ENCODE results near the gene BABAM1.

The BABAM1 gene

GRCh38 chr19:17302391-17303166, 35.3 kb downstream of the BABAM1 start:
- Histone ChIP-seq H3K36me3 (ENCODE audit: control insufficient read depth, insufficient read depth, low read length) (no peaks in the 10 kb centered on the region), H3K4me3 (ENCODE audit: low read depth, low read length) (peak overlapping the region; percentile 75), H3K27me3 (ENCODE audit: control insufficient read depth, insufficient read depth, low read length) (no peaks in the 10 kb centered on the region), H3K27ac (peak overlapping the region; percentile 90), H2AFZ (peak overlapping the region; percentile 92), H3K4me1 (peaks cover 18% of the 10 kb centered on the region), H3K79me2 (peaks cover 8% of the 10 kb centered on the region), H3K9me3 (ENCODE audit: control insufficient read depth, low read length) (no peaks in the 10 kb centered on the region), H3K9ac (peak overlapping the region; percentile 42), H3K4me2 (ENCODE audit: low read length) (peak overlapping the region; percentile 89)
- TF ChIP-seq, protein P1, sequence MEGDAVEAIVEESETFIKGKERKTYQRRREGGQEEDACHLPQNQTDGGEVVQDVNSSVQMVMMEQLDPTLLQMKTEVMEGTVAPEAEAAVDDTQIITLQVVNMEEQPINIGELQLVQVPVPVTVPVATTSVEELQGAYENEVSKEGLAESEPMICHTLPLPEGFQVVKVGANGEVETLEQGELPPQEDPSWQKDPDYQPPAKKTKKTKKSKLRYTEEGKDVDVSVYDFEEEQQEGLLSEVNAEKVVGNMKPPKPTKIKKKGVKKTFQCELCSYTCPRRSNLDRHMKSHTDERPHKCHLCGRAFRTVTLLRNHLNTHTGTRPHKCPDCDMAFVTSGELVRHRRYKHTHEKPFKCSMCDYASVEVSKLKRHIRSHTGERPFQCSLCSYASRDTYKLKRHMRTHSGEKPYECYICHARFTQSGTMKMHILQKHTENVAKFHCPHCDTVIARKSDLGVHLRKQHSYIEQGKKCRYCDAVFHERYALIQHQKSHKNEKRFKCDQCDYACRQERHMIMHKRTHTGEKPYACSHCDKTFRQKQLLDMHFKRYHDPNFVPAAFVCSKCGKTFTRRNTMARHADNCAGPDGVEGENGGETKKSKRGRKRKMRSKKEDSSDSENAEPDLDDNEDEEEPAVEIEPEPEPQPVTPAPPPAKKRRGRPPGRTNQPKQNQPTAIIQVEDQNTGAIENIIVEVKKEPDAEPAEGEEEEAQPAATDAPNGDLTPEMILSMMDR (IDR thresholded peaks at IDR 0.05): no peak

DNA sequence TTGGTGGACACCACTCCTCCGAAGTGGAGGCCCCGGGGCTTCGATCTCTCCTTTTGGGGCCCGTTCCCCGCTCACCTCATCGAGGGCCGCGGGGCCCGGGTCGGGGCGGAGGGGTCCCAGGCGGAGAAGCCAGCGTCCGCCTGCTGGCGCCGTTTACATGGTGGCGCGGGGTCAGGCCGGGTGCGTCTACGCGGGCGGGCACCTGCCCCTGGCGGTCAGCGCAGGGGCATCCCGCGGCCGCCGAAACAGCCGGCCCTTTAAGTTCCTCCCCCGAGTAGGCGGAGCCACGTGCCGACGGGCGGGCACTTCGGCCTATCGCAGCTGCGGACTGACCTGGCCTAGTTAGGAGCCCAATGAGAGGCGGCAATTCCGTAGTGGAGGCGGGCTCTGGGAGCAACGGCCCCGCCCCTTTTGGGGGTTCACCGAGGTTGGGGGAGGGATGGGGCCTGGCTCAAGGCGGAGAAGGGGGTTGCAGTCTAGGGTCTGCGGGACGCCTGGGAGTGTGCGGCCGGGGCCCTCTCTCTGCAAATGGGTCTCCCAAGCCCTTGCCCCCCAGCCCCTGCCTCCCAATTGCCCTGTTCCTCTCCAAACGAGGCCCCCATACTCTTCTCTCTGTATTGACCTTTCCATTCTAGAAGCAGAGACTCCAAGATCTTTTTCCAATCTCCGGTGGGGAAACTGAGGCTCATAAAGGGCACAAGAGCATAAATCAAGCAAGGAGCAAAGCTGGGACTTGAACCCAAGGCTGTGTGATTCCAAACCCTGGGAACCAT, 36.1 kb downstream of the BABAM1 start, which contains the start of gene ABHD8:
TSS of gene ABHD8 (minus strand) at position 259 of the 773 bp plus-strand sequence. CDS start 1,809 bp downstream, outside the sequence.
- Histone ChIP-seq H3K27ac (peak within 1 kb of the TSS; percentile 90), H3K4me1 (peaks cover 18% of the 10 kb centered on the region)
- TF ChIP-seq, protein P1 (IDR thresholded peaks at IDR 0.05): peak; percentile 86

DNA sequence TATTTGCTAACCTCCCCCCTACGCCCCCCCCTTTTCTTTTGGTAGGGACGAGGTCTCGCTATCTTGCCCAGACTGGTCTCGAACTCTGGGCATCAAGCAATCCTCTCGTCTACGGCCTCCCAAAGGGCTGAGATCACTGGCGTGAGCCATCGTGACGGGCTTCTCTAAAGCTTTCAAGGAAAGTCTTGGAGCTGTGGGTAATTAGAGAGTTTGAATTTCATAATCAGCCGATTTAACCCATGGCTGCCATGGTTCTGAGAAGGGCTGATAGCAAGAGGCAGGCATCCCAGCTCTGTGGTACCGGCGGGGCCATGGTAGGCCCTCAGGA, 36.7 kb downstream of the BABAM1 start:
- Histone ChIP-seq H3K9ac (no peak overlapping the region), H2AFZ (peak overlapping the region; percentile 92), H3K27ac (peak overlapping the region; percentile 90), H3K36me3 (ENCODE audit: control insufficient read depth, insufficient read depth, low read length) (no peaks in the 10 kb centered on the region), H3K4me1 (peaks cover 18% of the 10 kb centered on the region), H3K4me2 (ENCODE audit: low read length) (peak overlapping the region; percentile 67), H3K9me3 (ENCODE audit: control insufficient read depth, low read length) (no peaks in the 10 kb centered on the region), H3K79me2 (peaks cover 8% of the 10 kb centered on the region), H3K27me3 (ENCODE audit: control insufficient read depth, insufficient read depth, low read length) (no peaks in the 10 kb centered on the region), H3K4me3 (ENCODE audit: low read depth, low read length) (peak overlapping the region; percentile 48)
- TF ChIP-seq, protein P1 (IDR thresholded peaks at IDR 0.05): no peak

More for the DNA sequence above, 36.1 kb downstream of the BABAM1 start, which contains the start of gene ABHD8:
- H3K27me3 ChIP-seq (ENCODE audit: control insufficient read depth, insufficient read depth, low read length): no peaks in the 10 kb centered on the region
- H3K9me3 ChIP-seq (ENCODE audit: control insufficient read depth, low read length): no peaks in the 10 kb centered on the region
- peaks cover 8% of the 10 kb centered on the region for H3K79me2 ChIP-seq
- H3K4me3 ChIP-seq (ENCODE audit: low read depth, low read length): peak within 1 kb of the TSS; percentile 75
- peak within 1 kb of the TSS; percentile 92 for H2AFZ ChIP-seq
- H3K4me2 ChIP-seq (ENCODE audit: low read length): peak within 1 kb of the TSS; percentile 89
- H3K9ac ChIP-seq: peak within 1 kb of the TSS; percentile 42
- no peaks in the 10 kb centered on the region for H3K36me3 ChIP-seq (ENCODE audit: control insufficient read depth, insufficient read depth, low read length)

- Histone ChIP-seq H3K9me3 (ENCODE audit: control insufficient read depth, low read length) (no peaks in the 10 kb centered on the region), H3K27me3 (ENCODE audit: control insufficient read depth, insufficient read depth, low read length) (no peaks in the 10 kb centered on the region), H3K36me3 (ENCODE audit: control insufficient read depth, insufficient read depth, low read length) (no peaks in the 10 kb centered on the region), H3K79me2 (peaks cover 9% of the 10 kb centered on the region), H3K27ac (peak overlapping the region; percentile 90), H3K9ac (no peak overlapping the region), H3K4me2 (ENCODE audit: low read length) (peak overlapping the region; percentile 58), H2AFZ (peak overlapping the region; percentile 92), H3K4me1 (peaks cover 18% of the 10 kb centered on the region), H3K4me3 (ENCODE audit: low read depth, low read length) (peak overlapping the region; percentile 5)
- TF ChIP-seq, protein P1 (IDR thresholded peaks at IDR 0.05): no peak
These were observed 37.4 kb downstream of the BABAM1 start for GRCh38 chr19:17304386-17305215.
